HG03159 (cell line): ENCODE results near the gene CLN3.
"Not testable (repeated sequence)": the region's sequence is repeated elsewhere in the genome, so short reads cannot be mapped to it uniquely, and the experiment has no call there.

ENCODE experiments used
- ATAC-seq: cut with Tn5 transposase; IDR thresholded peaks from one replicate; pipeline ENCODE4 v1.9.1; 2021; ENCODE audit warnings: mild to moderate bottlenecking, moderate library complexity; ENCODE audit not compliant: unreplicated experiment

Gene CLN3

DNA sequence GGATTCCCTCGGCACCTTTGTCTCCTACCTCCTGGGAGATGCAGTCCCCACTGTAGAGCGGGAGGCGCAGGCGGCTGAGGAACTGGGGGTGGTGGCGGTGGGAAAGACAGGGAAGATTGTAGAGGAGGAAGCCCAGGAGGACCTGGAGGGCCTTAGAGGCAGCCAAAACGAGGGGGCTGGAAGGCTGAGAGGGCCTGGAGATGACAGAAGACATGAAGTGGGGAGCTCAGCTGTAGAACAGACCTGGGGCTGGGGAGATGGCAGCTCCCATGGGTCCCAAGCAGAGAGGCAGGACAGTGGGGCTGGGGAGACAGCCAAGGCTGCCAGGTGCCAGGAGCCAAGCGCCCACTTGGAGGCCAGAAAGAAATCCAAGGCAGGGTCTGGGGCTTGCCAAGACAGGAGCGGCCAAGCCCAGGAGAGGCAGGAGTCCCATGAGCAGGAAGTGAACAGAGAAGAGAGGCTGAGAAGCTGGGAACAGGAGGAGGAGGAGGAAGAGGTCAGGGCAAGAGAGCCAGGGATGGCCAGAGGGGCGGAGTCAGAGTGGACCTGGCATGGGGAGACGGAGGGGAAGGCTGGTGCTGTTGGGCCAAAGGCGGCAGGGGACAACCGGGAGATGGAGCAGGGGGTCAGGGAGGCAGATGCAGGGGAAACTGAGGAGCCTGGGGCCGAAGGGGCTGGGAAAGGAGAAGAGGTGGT is 3.4 kb upstream of the CLN3 start:
- ATAC-seq = no peak

DNA sequence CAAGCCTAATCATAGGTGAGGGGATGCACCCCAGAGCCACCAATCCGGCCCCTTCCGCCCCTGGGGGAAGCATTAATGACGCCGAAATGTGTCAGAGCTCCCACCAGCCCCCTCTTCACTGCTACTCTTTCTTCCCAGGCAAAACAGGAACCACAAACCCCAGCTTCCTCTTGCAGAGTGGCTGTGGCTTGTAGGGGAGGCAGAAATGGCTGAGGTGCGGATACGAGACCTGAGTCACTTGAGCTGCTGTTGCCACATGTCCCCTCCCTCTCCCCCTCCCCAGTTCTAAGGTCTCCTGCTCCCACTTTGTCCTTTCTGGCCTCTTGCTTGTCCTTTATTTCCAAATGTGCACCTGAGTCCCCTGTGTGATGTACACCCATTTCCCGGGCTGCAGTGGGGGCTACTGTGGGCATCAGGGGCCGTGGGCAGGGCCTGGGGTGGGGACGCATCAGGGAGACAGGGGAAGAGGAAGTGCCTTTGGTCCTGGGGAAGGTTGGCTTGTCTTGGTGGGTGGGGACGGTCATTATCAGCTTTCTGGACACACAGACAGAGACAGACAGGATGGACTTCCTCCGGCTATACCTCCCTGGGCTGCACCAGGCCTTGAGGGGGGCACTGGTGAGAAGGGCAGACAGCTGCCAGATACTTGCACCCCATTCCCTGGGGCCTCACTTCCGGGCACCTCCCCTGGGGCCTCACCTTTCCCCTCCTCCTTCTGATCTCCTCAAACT is 2.4 kb upstream of the CLN3 start, which contains the start of gene APOBR:
APOBR (plus strand) TSS at position 523 of the 731 bp plus-strand sequence; CDS start at position 562, 39 bp downstream.
- ATAC-seq = peak; percentile 45

DNA sequence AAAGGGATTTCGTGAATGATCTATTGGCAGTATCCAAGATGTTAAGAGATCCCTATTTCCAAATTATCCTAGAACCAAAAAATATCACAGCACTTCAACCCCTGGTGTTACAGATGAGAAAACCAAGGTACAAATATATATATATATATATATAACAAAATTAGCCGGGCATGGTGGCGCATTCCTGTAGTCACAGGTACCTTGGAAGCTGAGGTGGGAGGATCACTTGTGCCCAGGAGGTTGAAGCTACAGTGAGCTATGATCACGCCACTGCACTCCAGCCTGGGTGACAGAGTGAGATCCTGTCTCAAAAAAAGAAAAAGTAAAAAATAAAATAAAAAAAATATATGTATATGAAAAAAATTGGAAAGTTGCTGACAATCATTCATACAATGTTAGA is 637 bp upstream of the CLN3 start:
- ATAC-seq = no peak

DNA sequence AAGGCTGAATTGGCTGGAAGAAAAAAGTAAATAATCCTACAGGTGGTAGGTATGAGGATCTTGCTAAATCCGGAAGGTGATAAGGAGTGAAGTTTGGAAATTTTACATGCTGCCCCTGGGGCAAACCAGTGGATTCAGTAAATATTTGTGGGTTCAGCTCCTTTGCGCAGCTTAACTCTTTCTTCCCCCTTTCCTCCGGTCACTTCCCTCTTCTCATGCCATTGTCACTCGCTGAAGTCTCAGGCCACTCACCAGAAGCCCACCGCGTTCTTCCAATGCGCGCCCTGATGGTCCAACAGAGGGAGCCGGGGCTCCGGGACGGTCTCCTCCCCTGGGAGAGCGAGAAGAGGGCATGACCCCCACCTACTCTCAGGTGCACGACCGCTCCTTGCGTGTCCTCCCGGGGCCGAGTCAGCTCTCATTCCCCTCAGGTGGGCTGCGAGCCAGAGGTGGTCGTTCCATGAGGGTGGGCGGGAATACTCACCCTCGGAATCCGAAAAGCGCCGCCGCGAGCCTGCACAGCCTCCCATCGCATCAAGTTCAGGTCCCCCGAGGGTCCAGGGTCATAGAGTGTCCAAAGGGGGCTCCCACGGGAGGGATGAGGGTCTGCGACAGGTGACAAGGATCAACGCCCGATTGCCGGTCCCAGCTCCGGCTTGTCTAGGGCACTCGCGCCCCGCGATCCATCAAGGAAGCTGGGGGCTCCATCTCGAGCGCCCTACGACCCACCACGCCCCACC is 474 bp downstream of the CLN3 start:
- ATAC-seq = no peak

DNA sequence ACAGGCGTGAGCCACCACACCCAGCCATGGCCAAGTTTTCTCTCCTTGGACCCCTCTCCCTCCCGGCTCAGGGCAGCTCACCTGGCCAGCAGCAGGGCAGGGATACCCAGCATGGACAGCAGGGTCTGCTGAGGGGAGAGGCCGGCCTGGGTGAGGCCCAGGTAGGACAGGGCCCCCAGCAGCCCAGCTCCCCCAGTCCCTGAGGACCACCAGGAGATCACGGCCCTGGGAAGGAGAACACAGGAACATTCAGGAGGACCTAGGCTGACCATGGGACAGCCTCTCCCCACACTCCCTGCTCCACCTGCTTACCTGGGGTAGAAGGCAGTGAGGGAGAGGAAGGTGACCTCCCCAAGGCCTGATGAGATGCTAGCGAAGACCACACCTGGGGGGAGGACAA is 5.6 kb downstream of the CLN3 start:
- ATAC-seq = no peak

DNA sequence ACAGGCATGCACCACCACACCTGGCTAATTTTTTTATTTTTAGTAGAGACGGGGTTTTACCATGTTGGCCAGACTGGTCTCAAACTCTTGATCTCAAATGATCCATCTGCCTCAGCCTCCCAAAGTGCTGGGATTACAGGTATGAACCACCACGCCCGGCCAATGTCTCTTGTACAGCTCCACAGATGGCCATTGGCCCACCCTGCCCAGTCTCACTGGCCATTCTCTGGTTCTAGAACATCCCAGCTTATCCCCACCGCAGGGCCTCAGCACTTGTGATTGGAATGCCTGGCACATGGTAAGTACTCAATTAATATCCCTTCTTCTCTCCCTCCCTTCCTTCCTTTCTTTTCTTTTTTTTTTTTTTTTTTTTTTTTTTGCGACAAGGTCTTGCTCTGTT is 8.5 kb downstream of the CLN3 start:
- not testable (repeated sequence) for ATAC-seq

DNA sequence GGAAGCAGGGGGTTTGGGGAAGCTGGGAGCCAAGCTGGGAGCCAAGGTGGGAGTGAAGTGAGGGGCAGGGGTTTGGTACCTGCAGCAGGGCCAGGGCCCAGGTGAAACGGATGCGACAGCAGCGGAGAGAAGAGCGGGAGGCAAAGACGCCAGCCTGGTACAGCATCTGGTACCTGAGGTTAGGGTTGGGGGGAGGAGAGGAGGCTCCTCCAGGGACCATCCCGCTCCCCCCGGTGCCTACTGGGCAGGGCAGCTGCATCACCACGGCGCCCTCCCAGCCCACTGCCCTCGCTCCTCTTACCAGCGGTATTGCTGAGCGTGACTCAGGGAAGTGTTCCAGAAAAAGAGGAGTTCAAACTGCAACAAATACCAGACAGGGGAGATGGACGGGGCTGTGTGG is 9.8 kb downstream of the CLN3 start:
- no peak for ATAC-seq

DNA sequence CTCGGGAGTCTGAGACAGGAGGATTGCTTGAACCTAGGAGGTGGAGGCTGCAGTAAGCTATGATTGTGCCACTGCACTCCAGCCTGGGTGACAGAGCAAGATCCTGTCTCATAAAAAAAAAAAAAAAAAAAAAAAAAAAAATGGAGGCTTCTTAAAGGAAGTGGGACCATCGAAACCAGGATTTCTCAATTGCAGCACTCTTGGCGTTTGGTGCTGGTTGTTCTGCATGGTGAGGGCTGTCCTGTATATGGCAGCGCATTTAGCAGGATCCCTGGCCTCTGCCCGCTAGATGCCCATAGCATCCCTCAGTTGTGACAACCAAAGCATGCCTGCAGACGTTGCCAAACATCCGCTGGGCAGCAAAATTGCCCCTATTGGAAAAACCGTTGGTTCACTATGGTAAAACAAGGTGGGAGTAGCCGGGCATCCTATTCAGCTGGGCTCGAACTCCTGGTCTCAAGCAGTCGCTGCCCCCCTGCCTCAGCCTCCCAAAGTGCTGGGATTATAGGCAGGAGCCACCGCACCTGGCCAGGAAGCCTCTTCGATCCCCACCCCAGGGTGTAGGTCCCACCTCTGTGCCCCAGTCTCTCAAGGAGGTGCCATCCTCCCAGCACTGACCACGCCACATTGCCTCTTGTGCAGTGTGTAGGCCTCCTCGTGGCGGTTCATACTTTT is 13.2 kb downstream of the CLN3 start:
- no peak for ATAC-seq

DNA sequence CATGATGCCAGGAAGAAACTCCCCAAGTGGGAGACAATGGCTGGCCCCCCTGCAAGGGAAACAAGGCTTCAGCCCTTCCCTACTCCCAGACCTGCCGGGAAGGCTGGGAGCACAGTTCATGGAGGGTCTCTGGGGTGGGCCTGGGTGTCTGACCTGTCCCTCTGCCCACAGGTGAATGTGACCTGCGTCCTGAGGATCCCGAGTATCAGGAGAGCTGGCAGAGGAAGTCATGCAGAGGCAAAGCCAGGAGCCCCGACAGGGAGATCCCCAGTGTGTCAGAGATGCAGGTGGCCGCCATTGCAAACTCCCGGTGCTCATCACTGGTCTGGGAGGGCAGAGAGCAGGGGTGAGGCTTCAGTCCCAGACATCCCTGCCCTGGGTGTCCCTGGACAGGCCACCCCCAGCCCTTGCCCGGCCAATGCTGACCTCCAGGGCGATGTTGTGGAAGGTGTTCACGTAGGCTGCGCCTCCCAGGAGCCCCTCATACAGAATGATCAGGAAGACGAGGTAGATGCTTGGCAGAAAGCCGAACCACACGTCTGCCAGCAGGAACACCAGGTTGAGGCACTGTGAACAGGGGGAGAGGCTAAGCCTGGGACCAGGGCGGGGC is 14.5 kb downstream of the CLN3 start:
- ATAC-seq = no peak

DNA sequence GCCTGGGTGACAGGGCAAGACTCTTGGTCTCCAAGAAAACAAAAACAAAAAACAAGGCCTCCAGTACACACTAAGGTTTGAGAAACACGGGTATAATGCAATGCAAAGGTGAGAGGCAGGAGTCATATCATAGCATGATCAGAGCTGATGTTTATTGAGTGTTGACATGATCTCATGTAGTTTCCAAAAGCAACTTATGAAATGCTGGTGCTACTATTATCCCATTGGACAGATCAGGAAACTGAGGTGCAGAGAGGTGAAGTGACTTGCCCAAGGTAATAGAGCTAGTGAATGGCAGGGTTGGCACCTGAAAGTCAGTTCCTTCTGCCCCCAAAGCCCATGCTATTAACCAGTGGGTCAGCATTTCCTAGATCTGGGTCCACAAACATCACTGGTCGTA is 16.7 kb downstream of the CLN3 start:
- ATAC-seq = no peak

DNA sequence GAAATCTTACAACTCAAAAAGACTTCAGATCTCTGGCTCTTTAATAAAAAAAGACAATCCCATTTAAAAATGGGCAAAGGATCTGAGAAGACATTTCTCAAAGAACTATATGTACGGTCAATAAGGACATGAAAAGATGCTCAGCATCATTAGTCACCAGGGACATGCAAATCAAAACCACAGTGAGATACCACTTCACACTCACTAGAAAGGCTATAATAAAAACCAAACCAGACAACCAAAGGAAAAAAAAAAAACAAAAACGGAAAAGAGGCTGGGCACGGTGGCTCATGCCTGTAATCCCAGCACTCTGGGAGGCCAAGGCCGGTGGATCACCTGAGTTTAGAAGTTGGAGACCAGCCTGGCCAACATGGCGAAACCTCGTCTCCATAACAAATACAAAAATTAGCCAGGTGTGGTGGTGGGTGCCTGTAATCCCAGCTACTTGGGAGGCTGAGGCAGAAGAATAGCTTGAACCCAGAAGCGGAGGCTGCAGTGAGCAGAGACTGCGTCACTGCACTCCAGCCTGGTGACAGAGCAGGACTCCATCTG is 18.1 kb downstream of the CLN3 start:
- ATAC-seq = no peak

DNA sequence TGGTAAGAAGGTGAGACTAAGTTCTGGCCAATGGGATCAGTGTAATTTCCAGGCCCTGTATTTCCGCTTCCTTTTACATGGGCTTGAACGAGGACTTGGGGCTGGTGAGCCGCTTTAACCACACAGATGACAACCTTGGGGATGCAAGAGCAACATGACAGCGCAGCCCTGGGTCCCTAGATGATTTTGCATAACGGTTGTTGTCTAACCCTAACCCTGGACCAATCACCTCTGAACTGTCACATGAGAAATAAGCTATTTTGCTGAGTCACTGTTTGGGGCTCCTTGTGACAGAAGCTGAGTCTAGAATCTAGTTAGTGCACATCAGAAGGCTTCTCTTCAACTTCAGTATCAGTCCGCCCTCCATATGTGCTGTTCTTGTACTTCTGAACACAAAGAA is 44.8 kb downstream of the CLN3 start:
- not testable (repeated sequence) for ATAC-seq

DNA sequence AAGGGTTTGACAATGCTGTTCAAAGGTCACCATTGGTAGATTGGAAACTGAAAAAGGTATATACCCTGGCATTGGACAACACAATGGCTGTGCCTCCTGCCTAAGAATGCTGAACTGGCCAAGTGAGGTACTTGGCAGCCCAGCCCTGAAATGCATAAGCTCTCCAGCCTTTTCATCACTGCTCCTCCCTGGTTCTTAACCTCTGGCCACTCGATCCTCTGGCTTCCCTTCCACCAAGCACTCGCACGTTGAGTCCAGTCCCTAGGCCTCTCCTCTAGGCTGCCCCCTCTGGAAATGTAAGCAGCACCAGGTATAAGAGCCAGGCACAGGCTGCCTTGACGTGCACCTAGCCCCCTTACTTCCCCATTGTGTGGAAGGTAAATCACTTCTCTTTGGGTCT is 45.5 kb downstream of the CLN3 start:
- not testable (repeated sequence) for ATAC-seq

DNA sequence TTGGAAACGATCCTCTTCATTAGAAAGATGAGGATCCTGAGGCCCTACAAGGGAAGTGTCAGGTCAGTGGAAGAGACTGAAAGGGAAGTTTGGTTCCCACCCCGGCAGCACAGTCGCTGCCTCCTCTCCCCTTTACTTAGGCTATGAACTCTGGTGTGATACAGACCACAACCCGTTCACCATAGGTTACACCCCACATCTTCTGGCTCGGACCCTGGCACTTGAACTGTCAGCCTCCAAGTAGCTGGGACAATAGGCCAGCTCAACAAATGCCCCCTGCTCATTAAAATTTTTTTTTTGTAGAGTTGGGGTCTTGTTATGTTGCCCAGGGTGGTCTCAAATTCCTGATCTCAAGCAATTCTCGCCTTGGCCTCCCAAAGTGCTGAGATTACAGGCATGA is 47.9 kb downstream of the CLN3 start:
- not testable (repeated sequence) for ATAC-seq

DNA sequence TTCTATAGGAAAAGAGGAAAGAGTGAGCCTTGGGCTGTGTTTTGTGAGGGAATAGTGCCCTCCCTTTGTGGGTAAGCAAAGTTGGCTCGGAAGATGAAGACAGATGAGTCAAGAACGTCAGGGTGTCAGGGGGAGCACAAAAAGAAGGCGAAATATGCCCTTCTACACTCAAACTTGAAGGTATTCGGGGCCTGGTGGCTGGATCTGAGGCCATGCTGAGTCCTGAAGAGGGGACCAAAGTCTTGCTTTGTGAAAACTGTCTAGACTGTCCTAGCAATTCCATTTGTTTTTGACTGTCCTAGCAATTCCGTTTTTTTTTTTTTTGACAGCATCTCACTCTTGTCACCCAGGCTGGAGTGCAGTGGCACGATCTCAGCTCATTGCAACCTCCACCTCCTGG is 53.0 kb downstream of the CLN3 start:
- ATAC-seq = not testable (repeated sequence)

DNA sequence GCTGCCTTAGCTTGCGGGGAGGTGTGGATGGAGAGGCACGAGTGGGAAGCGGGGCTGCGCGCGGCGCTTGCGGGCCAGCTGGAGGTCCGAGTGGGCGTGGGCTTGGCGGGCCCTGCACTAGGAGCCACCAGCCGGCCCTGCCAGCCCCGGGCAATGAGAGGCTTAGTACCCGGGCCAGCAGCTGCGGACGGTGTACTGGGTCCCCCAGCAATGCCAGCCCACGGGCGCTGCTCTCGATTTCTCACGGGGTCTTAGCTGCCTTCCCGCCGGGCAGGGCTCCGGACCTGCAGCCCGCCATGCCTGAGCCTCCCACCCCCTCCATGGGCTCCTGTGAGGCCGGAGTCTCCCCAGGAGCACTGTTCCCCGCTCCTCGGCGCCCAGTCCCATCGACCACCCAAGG is 56.5 kb downstream of the CLN3 start:
- not testable (repeated sequence) for ATAC-seq
